Measurements from ENCODE around the gene ANAPC16. TPM values are rescaled to one million over a fixed set of nuclear protein-coding genes. Genes with fewer than 3 reads are reported as not detected.
"Not testable (repeated sequence)": the region's sequence is repeated elsewhere in the genome, so short reads cannot be mapped to it uniquely, and the experiment has no call there.

The ANAPC16 gene
- total RNA-seq, 1 donor, result 66.1 TPM

- no peak for TF ChIP-seq CTCF (IDR thresholded peaks at IDR 0.05; ENCODE audit: insufficient read depth, low read depth, low read length)
- H3K4me3 ChIP-seq (ENCODE audit: low read depth, low read length), result no peak overlapping the region
- DNase-seq (ENCODE audit: low read depth), result no peak
Observed at GRCh38 chr10:72267819-72268399, 52.1 kb downstream of the ANAPC16 start.

- DNase-seq (ENCODE audit: low read depth); H3K4me3 ChIP-seq (ENCODE audit: low read depth, low read length): not testable (repeated sequence)
Observed at GRCh38 chr10:72268475-72269200, 52.8 kb downstream of the ANAPC16 start.

- no peak overlapping the region for H3K4me3 ChIP-seq (ENCODE audit: low read depth, low read length)
- no peak for DNase-seq (ENCODE audit: low read depth)
- TF ChIP-seq CTCF (IDR thresholded peaks at IDR 0.05; ENCODE audit: insufficient read depth, low read depth, low read length), result no peak
Observed at GRCh38 chr10:72270607-72271281, 54.9 kb downstream of the ANAPC16 start.

- DNase-seq (ENCODE audit: low read depth), result peak; percentile 99
- peak overlapping the region; percentile 82 for H3K4me3 ChIP-seq (ENCODE audit: low read depth, low read length)
- no peak for TF ChIP-seq CTCF (IDR thresholded peaks at IDR 0.05; ENCODE audit: insufficient read depth, low read depth, low read length)
Observed at GRCh38 chr10:72272689-72273409, 57.0 kb downstream of the ANAPC16 start.

- peak; percentile 100 for DNase-seq (ENCODE audit: low read depth)
- TF ChIP-seq CTCF (IDR thresholded peaks at IDR 0.05; ENCODE audit: insufficient read depth, low read depth, low read length), result no peak
- H3K4me3 ChIP-seq (ENCODE audit: low read depth, low read length), result peak within 1 kb of the TSS; percentile 82
Observed at GRCh38 chr10:72273410-72274212, 57.8 kb downstream of the ANAPC16 start, which contains the start of gene DDIT4. Gene DDIT4, plus strand, starts transcription at chr10:72273924. Its CDS starts 293 bp downstream, at chr10:72274217.

GRCh38 chr10:72274213-72274729 lies 58.5 kb downstream of the ANAPC16 start:
- no peak for DNase-seq (ENCODE audit: low read depth)
- H3K4me3 ChIP-seq (ENCODE audit: low read depth, low read length), result peak overlapping the region; percentile 82
- no peak for TF ChIP-seq CTCF (IDR thresholded peaks at IDR 0.05; ENCODE audit: insufficient read depth, low read depth, low read length)

Measured in fibroblast of villous mesenchyme (primary cell).